SK-N-MC (cell line): ENCODE results near the gene NFIB.

Source experiments
- EZH2 ChIP-seq: fragments of 200-600 bp; sonication (generic); IDR thresholded peaks from one replicate; pipeline ENCODE4 v1.6.1; 2017; ENCODE audit warnings: antibody characterized with exemption
- FOXP2 ChIP-seq: optimal IDR thresholded peaks from 2 replicates; pipeline ENCODE3; 2011; ENCODE audit warnings: mild to moderate bottlenecking, moderate library complexity; ENCODE audit not compliant: insufficient read depth; ENCODE audit errors: extremely low read length, control extremely low read depth
- POLR2AphosphoS5 ChIP-seq: IDR thresholded peaks from 2 replicates; pipeline ENCODE4 v1.6.1; 2012; ENCODE audit warnings: mild to moderate bottlenecking, low read depth, low read length, borderline replicate concordance

- TF ChIP-seq EZH2 = no peak
- no peak for TF ChIP-seq POLR2AphosphoS5
- no peak for TF ChIP-seq FOXP2
Observed at GRCh38 chr9:14354201-14354600, 40.3 kb upstream of the NFIB start.
